GM19438 (cell line): ENCODE results near the gene LRP8.

Source experiments
- ATAC-seq: cut with Tn5 transposase; IDR thresholded peaks from one replicate; pipeline ENCODE4 v1.9.1; 2021; ENCODE audit warnings: low read depth; ENCODE audit not compliant: unreplicated experiment

LRP8 gene

DNA sequence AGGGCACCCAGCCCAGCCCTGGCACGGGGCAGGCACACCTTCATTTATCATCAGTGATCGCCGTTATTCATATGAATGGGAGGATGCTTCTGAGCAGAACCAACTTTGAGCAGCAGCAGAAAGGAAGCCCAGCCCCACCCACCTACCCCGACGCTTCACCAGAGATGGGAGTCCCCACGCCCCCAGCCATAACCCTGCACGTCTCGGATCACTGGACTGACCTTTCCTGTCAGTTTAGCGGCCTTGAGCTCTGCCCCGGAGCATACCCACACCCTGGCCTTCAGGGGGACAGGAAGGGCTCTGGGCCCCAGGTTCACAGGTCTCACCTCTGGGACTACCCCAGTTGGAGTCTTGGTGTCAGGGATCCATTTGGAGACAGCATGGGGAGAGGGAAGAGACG lies 18.1 kb downstream of the LRP8 start:
- ATAC-seq, result no peak

- ATAC-seq, result no peak
These were observed 19.4 kb downstream of the LRP8 start for GRCh38 chr1:53308506-53308905.

GRCh38 chr1:53307037-53307436 lies 20.8 kb downstream of the LRP8 start:
- ATAC-seq, result no peak

- ATAC-seq, result no peak
These were observed 21.7 kb downstream of the LRP8 start for GRCh38 chr1:53306168-53306567.

DNA sequence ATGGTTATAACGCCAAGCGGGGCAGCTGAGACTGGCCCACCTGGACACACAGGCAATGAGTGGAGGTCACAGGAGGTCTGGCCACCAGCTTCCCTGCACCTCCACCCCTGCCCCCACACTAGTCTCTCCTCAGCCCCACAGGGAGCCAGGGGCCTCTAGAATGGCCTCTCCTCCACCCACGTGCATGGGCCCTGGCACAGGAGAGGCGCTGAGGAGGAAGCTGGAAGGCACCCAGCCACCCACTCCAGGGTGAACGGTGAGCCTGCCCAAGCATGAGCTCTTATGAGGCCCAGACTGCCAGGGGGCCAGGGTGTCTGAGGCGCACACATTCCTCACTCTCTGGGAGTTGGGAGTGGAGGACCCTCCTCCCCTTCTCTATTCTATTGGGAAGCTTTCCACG lies 22.2 kb downstream of the LRP8 start:
- no peak for ATAC-seq

DNA sequence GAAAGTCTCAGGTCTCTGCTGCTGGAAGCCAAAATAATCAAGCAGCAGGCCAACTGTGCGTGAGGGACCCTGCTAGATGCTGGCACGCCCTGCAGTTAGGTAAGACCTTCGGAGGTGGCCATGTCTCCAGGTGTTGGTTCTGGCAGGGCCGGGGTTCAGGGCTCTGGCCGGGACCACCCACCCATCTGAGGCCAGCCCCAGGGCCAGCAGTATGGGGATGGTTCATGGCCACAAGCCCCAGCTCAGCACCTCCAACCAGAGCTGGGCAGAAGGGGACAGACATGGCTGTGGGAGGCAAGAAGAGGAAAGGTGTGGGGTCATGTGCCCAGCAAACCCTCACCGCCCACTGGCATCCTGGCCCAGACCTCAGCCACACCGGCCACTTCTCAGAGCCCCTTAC lies 23.3 kb downstream of the LRP8 start:
- no peak for ATAC-seq

GRCh38 chr1:53303726-53304515 lies 23.9 kb downstream of the LRP8 start:
- ATAC-seq, result no peak

GRCh38 chr1:53303243-53303642 lies 24.6 kb downstream of the LRP8 start:
- no peak for ATAC-seq

GRCh38 chr1:53299233-53299632 lies 28.6 kb downstream of the LRP8 start:
- ATAC-seq, result no peak

GRCh38 chr1:53298045-53298637 lies 29.7 kb downstream of the LRP8 start:
- ATAC-seq, result no peak

DNA sequence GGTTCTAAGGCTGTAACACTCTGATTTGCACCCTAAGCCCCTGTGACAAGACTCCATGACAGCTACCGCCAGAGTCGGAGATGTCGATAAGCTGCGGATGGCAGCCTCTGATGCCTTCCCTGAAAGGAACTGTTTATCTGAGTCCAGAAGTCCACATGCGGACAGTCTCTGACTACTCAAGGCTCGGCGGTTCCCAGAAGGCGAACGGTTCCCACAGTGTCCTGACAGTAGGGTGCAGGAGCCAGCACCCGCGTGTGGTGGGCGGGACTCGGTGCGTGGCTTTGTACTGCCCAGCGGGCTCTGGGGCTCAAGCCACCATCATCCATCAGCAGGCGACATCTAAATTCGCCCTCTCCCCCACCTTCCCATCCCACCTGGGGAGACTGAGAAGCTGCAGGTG lies 30.7 kb downstream of the LRP8 start:
- ATAC-seq, result no peak

DNA sequence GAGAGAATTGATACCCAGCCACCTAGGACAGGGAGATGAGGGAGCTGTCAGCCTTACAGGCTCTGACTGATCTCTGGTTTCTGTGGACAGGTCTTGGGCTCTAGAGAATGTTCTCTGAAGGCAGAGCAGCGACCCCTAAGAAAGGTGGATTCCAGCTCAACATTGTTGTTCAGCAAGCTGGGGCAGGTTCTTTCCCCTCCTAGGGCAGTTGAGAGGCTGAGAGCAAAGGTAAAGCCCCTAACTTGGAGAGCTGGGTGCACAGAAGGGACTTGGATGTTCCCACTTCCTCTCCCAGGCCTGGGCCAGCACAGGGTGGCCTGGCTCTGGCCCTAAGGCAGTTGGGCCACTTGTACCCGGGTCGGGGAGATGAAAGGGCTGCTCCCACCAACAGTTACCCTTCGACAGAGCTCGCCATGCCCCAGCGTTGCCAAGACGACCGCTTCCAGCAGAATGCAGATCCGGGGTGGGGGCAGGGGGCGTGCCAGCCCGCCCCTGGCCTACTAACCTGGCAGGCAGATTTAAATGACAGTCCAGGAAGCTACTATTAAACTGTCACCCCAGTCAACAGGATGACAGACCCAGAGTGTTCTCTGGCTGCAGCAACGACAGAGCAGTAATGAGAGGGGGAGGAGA lies 31.6 kb downstream of the LRP8 start:
- no peak for ATAC-seq

DNA sequence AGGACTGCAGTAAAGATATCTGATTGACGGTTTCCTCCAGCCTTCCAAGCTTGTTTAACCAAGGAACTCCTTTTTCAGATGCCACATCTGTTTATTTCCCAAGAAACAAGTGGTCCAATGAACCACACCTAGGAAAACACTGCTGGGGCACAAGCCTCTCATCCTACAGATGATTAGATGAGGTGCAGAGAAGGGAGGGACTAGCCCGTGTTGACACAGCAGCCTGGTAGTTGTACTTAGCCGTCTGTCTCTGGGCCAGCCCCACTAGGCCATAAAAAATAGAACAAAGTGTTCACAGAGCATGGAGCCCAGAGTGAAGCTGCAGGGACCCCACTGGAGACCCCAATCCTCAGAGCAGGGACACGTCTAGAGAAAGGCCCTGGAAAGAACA lies 32.1 kb downstream of the LRP8 start:
- no peak for ATAC-seq

DNA sequence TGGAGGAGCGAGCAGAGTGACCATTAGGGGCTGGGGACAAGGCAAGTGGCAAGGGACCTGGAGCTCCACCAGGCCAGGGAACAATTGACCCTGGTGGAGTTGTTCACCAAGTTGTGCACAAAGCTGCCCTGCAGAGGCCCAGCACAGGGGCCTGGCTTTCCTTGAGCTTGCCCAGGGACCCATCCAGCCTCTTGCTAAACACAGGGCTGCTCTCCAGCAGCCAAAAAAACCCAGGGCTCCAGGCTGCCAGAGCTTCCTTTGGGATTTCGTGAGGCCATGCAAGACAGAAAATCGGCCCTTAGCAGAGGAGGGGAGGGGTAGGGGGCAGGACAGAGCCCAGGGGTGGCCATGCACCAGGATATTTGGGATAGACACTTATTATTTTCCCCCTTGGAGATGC lies 32.6 kb downstream of the LRP8 start:
- ATAC-seq, result no peak

GRCh38 chr1:53294567-53294966 lies 33.3 kb downstream of the LRP8 start:
- ATAC-seq, result no peak

GRCh38 chr1:53294061-53294460 lies 33.8 kb downstream of the LRP8 start:
- no peak for ATAC-seq

GRCh38 chr1:53293123-53293522 lies 34.7 kb downstream of the LRP8 start:
- ATAC-seq, result peak; percentile 17

GRCh38 chr1:53292690-53293089 lies 35.2 kb downstream of the LRP8 start:
- ATAC-seq, result peak; percentile 47

DNA sequence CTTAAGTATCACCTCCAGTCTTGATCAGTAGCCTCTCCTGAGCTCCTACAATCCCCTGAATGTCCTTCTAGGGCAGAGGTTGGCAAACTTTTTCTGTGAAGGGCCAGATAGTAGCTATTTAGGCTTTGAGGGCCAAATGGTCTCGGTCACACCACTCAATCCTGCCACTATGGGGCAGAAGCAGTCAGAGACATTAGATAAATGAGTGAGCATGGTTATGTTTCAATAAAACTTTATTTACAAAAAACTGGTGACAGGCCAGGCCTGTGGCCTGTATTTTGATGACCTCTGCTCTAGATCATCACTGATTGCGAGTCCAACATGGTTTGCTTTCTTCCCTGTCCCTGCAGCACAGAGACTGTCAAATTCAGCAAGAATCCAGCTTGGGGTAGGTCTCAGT lies 36.3 kb downstream of the LRP8 start:
- ATAC-seq, result no peak

DNA sequence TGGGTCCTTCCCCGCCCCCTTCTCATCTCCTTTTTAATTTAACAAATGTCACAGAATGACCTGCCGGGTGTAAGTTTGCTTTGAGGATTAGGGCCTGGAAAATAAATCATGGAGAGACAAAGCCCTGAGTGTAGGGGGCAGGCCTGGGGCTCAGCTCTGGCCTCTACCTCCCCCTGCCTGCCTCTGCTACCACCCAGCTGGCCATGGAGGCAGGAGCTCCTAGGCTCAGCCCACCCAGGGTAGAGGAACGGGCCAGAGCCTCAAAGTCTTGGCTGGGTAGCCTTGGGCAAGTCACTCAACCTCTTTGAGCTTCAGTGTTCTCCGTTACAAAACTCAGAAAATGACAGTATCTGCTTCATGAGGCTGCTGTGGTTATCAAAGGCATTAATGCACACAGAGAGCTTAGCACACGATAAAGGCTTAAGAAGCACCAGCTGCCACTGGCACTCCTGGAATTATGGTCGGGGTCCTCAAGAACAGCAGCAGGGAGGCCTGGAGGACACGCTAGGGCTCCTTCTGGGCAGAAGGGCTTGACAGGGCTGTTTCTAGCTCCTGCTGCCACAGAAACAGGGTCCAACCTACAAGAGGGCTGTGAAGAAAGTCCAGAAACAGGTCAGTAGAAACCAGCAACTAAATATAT lies 39.0 kb downstream of the LRP8 start:
- ATAC-seq, result no peak

DNA sequence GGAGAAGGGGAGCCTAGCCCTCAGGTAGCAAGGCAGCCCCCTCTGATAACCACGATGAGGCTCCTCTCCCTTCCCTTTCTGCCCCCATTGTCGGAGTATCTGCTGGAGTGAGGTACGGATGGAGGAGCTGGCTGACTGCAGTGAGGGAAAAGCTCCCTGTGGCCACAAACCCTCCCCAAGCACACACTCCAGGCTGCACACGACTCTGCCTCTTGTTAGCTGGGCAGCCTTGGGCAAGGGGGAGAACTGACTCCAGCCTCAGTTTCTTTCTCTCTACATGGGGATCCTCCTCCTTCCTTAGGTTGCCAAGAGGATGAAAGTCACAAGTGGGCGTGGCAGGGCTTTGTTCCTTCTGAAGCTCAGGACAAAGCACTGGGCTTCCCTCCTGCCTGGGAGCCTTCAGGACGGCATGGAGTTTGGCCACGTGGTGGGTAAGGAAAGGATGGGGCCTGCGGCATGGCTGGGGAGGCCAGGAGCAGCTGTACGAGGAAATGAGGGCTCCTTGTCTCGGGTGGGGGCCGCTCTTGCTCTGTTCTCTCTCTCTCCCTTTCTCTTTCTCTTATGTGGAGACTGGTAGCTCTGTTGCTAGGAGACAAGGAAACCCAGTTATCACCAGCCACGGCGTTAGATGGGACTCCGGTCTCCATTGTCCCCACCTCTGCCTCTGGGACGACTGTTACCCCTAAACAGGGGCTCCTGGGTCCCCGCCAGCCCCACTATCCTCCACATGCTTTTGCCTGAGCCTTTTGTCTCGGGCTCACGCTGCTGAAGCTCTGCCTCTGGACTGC lies 39.7 kb downstream of the LRP8 start:
- no peak for ATAC-seq
